ENCODE results near the gene APMAP.
"Not testable (repeated sequence)": the region's sequence is repeated elsewhere in the genome, so short reads cannot be mapped to it uniquely, and the experiment has no call there.

The APMAP gene

DNA sequence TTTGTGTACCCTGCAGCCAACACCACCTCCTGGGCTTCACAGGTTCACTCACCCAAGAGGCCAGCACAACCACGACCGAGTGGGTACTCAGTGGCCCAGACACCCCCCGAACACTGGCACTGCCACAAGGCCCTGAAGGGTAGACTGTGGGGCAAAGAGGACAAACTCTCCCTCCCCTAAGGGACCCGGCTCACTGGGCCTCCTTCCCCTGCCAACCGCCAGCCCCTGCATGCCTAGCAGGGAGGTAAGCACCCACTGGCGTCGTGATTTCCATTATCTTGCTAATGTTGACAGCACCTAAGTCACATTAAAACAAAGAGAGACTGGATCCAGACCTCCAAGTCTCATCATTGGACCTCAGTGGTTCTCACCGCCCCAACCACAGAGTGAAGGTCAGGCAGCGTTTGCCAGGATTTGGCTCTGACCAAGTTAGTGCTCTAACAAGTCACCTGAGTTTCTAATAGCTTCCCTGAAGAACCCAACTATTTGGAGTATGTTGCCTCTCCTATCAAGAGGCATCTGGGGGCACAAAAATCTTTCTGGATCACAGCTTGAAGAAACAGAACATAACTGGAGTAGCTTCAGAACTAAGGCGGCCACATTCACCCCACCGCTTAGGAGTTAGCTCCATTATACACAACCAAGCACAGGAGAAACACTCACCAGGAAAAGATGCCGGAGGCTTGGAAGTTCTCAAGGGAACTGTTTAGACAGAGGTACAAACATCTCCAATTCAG lies 14.0 kb upstream of the APMAP start:
- DNase-seq, result no peak

DNA sequence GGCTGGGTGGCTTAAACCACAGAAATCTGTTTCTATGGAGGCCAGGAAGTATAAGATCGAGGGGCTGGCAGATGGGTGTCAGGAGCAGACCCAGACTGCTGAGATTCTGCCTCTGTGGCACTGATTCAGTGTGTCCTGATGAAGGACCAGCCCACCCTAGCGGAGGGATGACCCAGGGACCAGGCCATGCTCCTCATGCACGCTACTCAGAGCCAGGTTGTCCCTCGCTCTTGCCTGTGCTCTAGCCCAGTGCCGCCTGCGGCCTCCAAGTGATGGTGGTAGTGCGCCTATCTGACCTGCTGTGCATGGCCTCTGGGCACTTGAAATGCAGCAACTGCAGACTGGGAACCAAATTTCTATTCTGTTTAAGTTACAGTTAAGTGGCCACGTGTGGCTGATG lies 13.1 kb upstream of the APMAP start:
- no peak for DNase-seq

DNA sequence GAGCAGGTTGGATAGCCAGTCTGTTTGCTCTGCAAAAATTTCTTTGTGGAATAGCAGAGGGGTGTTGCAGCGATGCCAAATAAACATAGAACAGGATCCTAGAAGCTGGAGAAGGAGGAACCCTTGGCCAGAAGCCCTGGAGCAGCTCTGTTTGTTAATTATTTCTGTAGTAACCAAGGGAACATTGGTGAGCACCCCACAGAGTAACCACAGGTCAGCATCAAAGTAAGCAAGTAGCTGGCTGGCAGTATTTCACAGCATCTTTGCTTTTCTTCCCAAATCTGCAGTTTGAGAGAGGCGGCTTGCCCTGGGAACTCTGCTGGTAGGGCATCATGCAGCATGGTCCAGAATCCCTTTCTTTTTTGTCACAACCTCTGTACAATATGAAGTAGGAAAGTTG lies 12.7 kb upstream of the APMAP start:
- no peak for DNase-seq

DNA sequence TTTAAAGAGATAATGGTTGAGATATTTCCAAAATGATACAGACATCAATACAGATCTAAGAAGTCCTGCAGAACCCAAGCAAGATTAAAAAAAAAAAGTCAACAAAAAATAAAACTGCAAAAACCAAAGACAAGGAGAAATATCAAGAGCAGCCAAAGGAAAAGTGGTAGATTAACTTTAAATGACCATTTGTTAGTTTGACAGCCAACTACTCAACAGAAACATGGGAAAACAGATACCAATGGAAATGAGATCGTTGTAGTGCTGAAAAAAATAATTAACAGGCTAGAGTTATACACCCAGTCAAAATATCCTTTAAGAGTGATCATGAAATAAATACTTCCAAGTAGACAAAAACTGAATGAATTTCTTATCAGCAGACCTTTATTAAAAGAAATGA lies 10.5 kb upstream of the APMAP start:
- no peak for DNase-seq

DNA sequence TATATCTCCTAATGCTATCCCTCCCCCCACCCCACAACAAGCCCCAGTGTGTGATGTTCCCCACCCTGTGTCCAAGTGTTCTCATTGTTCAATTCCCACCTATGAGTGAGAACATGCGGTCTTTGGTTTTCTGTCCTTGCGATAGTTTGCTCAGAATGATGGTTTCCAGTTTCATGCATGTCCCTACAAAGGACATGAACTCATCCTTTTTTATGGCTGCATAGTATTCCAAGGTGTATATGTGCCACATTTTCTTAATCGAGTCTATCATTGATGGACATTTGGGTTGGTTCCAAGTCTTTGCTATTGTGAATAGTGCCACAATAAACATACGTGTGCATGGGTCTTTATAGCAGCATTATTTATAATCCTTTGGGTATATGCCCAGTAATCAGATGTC lies 8.8 kb upstream of the APMAP start:
- DNase-seq, result not testable (repeated sequence)

DNA sequence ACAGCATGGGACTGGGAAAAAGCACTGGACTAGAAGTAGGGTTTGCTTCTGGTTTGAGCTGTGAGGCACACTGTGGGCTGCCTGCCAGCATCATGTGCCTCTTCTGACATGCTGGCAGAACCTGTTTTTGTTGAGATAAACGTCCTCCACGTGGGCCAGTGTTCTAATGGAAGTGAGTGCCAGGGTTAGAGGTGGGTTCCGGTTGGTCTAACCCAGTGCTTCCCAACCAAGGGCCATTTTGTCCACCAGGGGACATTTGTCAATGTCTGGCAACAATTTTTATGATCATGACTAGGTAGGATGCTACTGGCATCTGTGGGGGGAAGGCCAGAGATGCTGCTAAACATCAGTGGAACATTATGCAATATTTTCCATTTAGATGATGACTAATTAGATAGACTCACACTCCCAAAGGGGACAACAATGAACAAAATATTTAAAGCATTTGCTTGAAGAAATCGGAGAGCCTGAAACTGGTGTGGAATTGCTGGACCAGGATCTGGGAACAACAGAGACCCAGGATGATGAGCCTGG lies 7.8 kb upstream of the APMAP start:
- DNase-seq, result no peak

GRCh38 chr20:24999568-24999967 lies 7.0 kb upstream of the APMAP start:
- no peak for DNase-seq

- no peak for DNase-seq
Observed at GRCh38 chr20:24998631-24999445, 6.3 kb upstream of the APMAP start.

GRCh38 chr20:24998121-24998520 lies 5.6 kb upstream of the APMAP start:
- DNase-seq, result no peak

DNA sequence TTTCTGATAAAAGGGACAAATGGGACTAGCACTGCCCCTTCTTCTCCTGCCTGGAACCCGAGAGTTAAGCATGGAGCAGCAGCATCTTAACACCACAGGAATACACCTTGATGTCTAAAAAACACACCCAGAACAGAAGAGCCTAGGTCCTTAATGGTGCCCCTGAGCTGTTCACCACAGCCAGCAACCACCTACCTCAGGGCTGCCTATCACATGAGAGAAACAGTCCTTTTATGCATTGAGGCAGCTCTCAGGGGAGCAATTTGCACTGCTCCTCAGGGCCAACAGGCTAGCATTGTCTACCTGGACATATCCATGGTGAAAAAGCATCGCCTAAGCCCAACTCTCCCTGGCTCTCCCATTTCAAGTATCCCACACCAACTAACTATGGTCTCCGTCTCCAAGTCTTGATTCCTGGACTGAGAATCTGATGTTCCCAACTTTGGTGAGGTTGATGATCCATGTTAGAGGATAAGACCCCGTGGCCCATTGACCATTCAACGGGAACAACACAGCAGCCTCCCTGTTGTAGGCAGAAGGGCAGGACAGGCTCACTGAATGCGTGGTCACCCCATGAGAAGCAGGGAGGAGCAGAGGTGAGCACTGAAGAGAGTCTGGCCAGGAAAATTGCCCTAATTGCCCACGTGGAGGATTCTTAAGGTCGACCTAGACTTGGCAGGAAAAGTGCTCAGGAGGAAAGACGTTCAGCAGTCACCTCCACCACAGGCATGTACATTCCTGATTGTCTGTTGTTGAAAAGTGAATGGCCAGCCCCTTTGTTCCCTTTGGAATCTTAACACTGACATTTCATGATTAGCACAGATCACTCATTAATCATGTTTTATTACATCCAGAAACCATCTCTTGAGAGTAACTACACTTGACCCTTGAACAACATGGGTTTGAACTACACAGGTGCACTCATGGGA lies 4.2 kb upstream of the APMAP start:
- DNase-seq, result no peak

GRCh38 chr20:24995741-24996448 lies 3.3 kb upstream of the APMAP start:
- no peak for DNase-seq

DNA sequence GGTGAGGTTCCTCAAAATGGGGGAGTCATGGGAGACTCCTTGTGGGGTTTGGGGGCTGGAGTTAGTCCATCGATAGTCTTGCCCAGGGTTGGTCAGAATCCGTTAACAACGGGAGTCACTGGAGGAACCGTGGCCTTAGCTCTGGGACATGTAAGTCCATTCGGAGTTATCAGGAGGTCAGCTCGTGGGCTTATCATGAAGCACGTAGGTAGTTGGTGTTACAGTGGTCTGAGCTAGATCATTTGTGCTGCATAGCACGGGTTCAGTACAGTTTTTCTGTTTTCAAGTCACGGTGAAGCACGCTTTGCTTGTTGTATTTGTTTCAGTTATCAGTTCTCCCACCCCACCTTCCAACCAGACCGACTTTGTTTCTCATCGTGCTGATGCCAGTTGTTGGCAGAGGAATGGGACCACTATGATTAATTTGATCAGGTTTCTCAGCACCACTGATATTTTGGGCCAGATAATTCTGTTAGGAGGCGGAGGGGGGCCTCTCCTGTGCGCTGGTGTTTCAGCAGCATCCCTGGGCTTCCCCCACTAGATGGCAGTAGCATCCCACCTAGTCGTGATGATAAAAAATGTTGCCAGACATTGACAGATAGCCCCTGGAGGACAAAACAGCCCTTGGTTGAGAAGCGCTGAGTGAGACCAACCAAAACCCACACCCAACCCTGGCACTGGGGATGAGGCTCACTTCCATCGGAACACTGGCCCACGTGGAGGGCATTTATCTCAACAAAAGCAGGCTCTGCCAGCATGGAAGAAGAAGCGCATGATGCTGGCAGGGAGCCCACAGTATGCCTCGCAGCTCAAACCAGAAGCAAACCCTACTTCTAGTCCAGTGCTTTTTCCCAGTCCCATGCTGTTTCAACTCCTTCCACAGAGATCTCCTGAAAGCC lies 2.2 kb upstream of the APMAP start:
- peak; percentile 91 for DNase-seq

DNA sequence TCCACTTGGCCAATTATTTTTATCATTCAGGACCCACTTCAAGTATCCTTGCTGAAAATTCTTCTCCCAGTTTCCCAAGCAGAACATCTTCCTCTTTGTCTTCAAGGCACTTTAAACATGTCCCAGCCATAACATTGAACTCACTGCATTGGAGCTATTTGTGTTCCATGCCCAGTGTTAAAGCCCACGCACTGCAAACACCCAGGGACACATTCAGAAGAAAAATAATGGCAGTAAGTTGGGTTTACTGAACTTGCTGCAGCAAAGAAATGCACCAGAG lies 1.6 kb upstream of the APMAP start:
- DNase-seq, result no peak

DNA sequence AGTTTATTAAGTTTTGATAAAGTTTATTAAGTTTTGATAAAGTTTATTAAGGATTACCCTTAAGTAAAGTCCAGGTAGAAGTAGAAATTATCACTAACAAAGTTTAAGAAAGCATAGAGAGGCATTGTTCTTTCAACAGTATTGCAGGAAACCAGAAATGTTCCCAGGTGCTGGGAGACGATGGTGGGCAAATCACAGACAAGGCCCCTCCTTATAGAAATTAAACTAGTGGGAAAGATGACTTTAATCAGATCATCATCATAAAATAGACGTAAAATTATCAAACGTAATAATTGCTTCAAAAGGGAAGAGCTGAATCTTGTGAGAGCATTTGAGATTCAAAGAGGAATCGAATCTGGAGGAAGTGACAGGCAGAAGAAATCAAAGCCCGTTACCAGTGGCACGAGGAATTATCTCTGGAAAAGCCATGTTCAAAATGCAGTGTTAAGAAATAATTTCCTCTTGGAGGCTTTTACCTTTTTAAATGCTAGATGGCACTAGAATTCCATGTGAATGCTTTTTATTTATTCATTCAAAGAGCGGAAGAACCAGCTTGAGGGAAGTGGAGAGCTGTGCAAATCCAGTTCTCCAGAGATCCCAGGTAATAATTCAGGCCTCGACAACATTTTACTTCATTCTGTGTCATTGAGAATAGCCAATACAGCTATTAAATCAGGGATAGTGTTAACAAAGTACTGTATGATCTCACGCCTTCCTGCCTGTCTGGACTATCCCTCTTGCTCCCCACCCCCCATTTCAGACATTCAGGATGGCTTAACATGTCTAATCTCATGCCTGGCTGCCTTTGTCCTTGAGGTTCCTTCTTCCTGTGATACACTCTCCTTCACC lies 1.0 kb upstream of the APMAP start:
- DNase-seq, result no peak

- DNase-seq, result peak; percentile 25
Observed at GRCh38 chr20:24991897-24992486, 559 bp downstream of the APMAP start.

DNA sequence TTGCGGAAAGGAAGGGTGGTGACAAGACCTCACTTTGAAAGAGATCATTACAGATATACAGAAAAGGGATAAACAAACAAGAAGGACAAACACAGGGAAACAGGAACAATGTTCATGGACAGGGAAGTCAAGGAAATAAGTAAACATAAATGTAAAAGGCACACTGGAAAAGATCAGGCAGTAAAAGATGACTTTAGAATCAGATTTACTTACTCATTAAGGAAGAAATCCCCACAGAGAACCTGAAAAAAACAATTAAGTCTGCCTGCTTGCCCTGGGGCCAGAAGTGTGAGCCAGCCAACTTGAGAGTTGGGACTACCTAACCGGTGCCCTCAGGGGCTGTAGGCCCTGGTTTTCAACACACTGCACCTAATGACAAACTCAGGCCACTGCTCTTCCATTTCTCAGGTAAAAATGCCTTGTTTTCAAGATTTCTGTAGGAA lies 1.7 kb downstream of the APMAP start:
- peak; percentile 12 for DNase-seq

DNA sequence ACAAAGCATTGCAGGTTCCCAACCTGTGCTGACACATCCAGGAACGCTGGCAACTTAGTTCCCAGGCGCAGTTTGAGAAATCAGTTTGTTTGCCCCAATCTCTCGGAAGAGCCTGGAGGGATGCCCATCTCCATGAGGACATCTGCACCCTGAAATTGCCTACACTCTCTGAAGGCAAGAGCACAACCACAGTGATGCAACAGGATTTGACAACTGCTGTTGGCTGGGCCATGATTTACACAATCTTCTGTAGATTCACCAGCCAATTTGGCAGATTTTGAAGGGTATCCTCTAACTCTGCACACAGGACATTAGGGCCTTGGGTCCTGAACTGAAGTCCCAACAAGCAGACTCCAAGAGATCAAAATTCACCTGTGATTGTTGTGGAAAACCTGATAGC lies 3.4 kb downstream of the APMAP start:
- DNase-seq, result no peak

- no peak for DNase-seq
Observed at GRCh38 chr20:24987873-24988835, 4.4 kb downstream of the APMAP start.

DNA sequence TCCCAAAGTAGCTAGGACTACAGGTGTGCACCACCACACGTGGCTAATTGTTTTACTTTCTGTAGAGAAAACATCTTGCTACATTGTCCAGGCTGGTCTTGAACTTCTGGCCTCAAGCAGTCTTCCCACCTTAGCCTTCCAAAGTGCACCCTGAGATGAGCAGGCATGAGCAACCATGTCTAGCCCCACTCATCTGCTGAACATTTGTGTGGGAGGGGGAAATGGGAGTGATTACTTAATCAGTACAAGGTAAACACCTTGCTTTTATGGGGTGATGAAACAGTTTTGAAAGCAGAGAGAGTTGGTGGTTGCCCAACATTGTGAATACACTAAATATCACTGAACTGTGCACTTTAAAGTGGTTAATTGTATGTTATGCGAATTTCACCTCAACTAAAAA lies 5.3 kb downstream of the APMAP start:
- no peak for DNase-seq

Measured in CD4-positive, alpha-beta T cell treated with Interleukin-10 for 1 hour (primary cell).